Measurements from ENCODE around the gene XXYLT1.

- TF ChIP-seq, protein P1, sequence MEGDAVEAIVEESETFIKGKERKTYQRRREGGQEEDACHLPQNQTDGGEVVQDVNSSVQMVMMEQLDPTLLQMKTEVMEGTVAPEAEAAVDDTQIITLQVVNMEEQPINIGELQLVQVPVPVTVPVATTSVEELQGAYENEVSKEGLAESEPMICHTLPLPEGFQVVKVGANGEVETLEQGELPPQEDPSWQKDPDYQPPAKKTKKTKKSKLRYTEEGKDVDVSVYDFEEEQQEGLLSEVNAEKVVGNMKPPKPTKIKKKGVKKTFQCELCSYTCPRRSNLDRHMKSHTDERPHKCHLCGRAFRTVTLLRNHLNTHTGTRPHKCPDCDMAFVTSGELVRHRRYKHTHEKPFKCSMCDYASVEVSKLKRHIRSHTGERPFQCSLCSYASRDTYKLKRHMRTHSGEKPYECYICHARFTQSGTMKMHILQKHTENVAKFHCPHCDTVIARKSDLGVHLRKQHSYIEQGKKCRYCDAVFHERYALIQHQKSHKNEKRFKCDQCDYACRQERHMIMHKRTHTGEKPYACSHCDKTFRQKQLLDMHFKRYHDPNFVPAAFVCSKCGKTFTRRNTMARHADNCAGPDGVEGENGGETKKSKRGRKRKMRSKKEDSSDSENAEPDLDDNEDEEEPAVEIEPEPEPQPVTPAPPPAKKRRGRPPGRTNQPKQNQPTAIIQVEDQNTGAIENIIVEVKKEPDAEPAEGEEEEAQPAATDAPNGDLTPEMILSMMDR (IDR thresholded peaks at IDR 0.05) = no peak
- TF ChIP-seq EZH2 (IDR thresholded peaks at IDR 0.05) = no peak
- TF ChIP-seq EZH2phosphoT487 (IDR thresholded peaks at IDR 0.05) = no peak
Observed at GRCh38 chr3:195247086-195247862, 23.7 kb downstream of the XXYLT1 start.
